ENCODE measurements around the gene SLA2.
"Not testable (repeated sequence)": the region's sequence is repeated elsewhere in the genome, so short reads cannot be mapped to it uniquely, and the experiment has no call there.

SLA2 gene

GRCh38 chr20:36620917-36621316 lies 25.1 kb downstream of the SLA2 start:
- DNase-seq = no peak
- in situ Hi-C loops (cut with MboI; ENCODE audit: low pct_unique_long_range_greater_than_20kb, low sequenced_read_pairs) = no loop called here

DNA sequence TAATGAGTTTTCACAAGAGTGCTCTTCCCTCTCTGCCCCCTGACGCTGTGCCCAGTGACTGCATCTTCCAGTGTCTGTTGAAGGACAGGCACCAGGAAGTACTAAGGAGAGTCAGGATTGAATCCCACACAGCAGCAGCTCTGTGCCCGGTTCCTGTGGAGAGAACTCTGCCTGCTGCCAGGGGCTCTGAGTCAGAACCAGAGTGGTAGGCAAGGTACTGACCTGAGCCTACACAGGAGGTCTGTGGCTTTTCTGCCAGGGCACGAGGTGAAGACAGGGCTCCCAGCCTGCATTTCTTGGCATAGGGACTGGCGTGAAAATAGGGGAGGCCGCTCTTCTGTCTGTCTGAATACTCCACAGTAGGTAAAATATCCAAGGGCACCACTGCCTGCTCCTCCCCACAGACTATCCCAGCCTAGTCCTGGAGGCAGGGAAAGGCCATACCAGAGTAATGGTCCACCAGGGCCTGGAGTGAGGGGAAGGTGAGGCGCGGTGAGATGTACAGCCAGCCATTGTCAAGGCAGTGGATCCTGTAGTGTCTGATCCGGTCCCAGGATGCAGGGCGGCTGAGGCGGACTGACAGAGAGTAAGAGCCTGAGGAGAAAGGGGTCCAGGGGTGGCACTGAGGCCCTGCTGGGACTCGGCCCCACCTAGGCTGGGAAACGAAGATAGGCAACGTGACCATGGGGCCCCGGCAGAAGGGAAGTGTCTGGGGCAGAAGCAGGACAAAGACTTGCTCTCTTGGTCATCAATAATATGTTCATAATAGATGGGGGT lies 31.0 kb downstream of the SLA2 start:
- DNase-seq = no peak
- in situ Hi-C loops (cut with MboI; ENCODE audit: low pct_unique_long_range_greater_than_20kb, low sequenced_read_pairs) = no loop called here

- no peak for DNase-seq
- in situ Hi-C loops (cut with MboI; ENCODE audit: low pct_unique_long_range_greater_than_20kb, low sequenced_read_pairs) = no loop called here
Observed at GRCh38 chr20:36613974-36614373, 32.0 kb downstream of the SLA2 start.

DNA sequence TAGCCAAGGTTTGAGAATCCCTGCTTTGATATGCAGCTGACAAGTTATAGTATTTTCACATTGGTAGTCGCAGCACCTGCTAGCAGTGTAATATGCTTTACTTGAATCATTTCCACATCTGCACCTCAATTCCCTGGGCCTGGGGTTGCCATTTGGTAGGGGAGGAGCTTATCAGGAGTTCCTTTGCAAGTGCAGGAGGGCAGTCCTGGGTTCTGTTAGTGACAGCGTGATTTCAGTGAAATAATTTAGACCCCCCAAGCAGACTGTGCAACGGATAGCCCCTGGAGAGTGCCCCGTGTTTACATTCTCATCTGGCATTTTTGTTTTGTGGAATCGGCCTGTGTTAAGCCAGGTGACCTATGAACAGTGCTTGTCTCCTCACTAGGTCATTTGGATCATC lies 34.4 kb downstream of the SLA2 start:
- in situ Hi-C loops (cut with MboI; ENCODE audit: low pct_unique_long_range_greater_than_20kb, low sequenced_read_pairs) = no loop called here
- DNase-seq = no peak

DNA sequence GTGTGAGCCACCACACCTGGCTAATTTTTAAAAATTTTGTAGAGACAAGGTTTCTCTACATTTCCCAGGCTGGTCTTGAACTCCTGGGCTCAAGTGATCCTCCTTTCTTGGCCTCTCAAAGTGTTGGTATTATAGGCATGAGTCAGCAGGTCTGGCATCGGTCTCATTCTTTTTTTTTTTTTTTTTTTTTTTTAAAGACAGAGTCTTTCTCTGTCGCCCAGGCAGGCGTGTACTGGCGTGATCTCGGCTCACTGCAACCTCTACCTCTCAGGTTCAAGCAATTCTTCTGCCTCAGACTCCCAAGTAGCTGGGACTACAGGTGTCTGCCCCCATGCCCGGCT lies 37.6 kb downstream of the SLA2 start:
- in situ Hi-C loops (cut with MboI; ENCODE audit: low pct_unique_long_range_greater_than_20kb, low sequenced_read_pairs); DNase-seq: not testable (repeated sequence)

DNA sequence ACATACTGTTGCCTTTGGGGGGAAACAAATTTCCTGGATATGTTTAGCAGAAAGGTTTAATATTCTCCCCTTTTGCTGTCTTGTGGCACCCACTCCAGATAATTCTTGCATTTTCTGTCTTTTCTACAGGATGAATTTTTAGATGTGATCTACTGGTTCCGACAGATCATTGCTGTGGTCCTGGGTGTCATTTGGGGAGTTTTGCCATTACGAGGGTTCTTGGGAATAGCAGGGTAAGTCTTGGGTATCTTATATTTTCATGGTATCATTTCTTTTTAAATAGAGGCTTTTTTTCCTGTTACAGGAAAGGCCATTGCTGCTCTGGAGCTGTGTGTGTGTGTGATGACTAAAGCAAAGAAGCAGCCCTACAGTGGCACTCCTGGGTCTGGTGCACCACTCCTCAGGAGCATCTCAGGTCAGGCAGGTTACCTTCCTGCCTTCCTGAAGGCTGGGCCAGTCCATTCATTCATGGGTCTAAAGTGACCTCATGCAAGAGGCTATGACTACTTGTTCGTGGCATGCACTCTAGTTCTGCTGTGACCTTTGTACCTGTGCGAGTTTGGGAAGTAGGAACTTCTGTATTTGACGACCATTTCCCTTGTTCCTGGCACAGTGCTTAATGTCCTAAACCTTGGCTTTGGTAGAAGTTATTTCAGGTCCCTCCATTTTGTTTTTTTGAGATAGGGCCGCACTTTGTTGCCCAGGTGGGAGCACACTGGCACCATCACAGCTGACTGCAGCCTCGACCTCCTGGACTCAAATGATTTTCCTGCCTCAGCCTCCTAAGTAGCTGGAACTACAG lies 38.2 kb downstream of the SLA2 start:
- in situ Hi-C loops (cut with MboI; ENCODE audit: low pct_unique_long_range_greater_than_20kb, low sequenced_read_pairs) = no loop called here

GRCh38 chr20:36606158-36607066 lies 39.6 kb downstream of the SLA2 start:
- in situ Hi-C loops (cut with MboI; ENCODE audit: low pct_unique_long_range_greater_than_20kb, low sequenced_read_pairs) = no loop called here
- peak; percentile 69 for DNase-seq

More for the DNA sequence above, 38.2 kb downstream of the SLA2 start:
- DNase-seq = no peak

GRCh38 chr20:36605399-36606157 lies 40.4 kb downstream of the SLA2 start, which contains the start of gene RAB5IF:
Gene RAB5IF (plus strand): TSS chr20:36605779. CDS start chr20:36605952, 173 bp downstream.
- in situ Hi-C loops (cut with MboI; ENCODE audit: low pct_unique_long_range_greater_than_20kb, low sequenced_read_pairs) = no loop called here
- peak; percentile 99 for DNase-seq

GRCh38 chr20:36604952-36605398 lies 41.0 kb downstream of the SLA2 start:
- no peak for DNase-seq
- in situ Hi-C loops (cut with MboI; ENCODE audit: low pct_unique_long_range_greater_than_20kb, low sequenced_read_pairs) = no loop called here

- no peak for DNase-seq
- in situ Hi-C loops (cut with MboI; ENCODE audit: low pct_unique_long_range_greater_than_20kb, low sequenced_read_pairs) = no loop called here
Observed at GRCh38 chr20:36601540-36601939, 44.5 kb downstream of the SLA2 start.

GRCh38 chr20:36599912-36600345 lies 46.1 kb downstream of the SLA2 start:
- in situ Hi-C loops (cut with MboI; ENCODE audit: low pct_unique_long_range_greater_than_20kb, low sequenced_read_pairs) = no loop called here

DNA sequence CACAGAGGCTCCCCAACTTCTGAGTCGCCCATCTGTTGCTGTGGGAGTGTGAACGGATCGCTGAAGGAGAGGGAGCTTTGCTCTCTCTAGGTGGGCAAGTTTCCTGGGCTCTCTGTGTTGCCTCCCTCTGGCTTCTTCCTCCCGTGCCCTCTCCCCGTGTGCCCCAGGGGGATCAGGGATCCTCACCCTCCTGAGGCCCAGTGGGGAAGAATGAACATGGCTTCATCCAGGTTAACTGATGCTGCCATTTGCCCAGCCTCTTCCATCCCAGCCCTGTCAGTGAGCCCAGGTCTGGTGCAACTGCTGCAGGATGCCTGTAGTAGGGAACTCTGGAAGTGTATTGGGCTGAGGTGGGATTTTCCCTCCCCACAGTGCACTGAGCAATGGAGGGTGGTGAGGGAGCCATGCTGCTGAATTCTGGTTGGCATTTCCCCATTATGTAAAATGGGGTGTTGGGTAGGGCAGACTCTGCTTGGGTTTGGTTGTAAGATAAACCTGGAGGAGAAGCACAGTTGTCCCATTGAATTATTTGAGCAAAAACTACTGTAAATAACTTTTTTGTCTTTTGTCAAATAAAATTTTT lies 52.6 kb downstream of the SLA2 start:
- in situ Hi-C loops (cut with MboI; ENCODE audit: low pct_unique_long_range_greater_than_20kb, low sequenced_read_pairs) = no loop called here
- no peak for DNase-seq

More at GRCh38 chr20:36599912-36600345, 46.1 kb downstream of the SLA2 start:
- peak; percentile 87 for DNase-seq

GRCh38 chr20:36591854-36592641 lies 53.9 kb downstream of the SLA2 start:
- DNase-seq = no peak
- in situ Hi-C loops (cut with MboI; ENCODE audit: low pct_unique_long_range_greater_than_20kb, low sequenced_read_pairs) = no loop called here

DNA sequence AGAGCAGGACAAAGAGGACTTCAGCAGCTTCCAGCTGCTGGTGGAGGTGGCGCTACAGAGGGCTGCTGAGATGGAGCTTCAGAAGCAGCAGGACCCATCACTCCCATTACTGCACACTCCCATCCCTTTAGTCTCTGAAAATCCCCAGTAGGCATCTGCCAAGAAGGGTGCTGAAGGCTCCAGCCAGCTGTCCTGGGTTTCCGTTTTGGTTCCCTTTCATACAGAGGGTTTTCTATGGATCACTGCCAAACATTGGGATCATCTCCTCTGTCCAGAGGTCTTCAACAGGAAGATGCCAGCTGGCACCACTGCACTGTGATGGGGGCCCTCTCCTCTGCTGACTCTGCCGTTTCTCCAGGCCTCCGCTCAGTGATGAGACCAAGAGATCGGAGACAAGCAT lies 54.7 kb downstream of the SLA2 start:
- in situ Hi-C loops (cut with MboI; ENCODE audit: low pct_unique_long_range_greater_than_20kb, low sequenced_read_pairs) = no loop called here

GRCh38 chr20:36587388-36588070 lies 58.5 kb downstream of the SLA2 start:
- DNase-seq = no peak
- in situ Hi-C loops (cut with MboI; ENCODE audit: low pct_unique_long_range_greater_than_20kb, low sequenced_read_pairs) = no loop called here

More for the DNA sequence above, 54.7 kb downstream of the SLA2 start:
- no peak for DNase-seq

- DNase-seq = no peak
Observed at GRCh38 chr20:36585410-36586125, 60.4 kb downstream of the SLA2 start.

More at GRCh38 chr20:36585410-36586125, 60.4 kb downstream of the SLA2 start:
- in situ Hi-C loops (cut with MboI; ENCODE audit: low pct_unique_long_range_greater_than_20kb, low sequenced_read_pairs) = no loop called here
